ENCODE results near the gene JKAMP. TPM values are rescaled to one million over a fixed set of nuclear protein-coding genes. Genes with fewer than 3 reads are reported as not detected.

Gene JKAMP
- total RNA-seq, 1 donor from 2014 or later: 57.7 TPM

DNA sequence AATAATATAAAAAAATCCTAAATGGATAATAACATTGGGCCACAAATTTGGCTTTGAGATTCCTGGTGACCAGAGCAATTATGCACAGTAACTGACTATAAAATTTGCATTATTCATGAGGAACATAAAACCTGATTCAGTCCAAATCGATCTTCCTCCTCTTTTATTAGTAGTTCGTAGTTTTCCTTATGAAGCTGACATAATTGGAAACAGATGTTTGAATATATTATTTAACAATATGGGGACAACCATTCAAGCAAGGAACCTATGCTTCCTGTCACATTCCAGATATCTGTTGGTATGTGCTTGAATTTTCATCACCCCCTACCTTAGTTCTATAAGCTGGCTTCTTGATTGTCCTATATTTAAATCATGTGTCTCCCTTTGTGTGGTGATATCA lies 57.4 kb downstream of the JKAMP start:
- no peak for DNase-seq

DNA sequence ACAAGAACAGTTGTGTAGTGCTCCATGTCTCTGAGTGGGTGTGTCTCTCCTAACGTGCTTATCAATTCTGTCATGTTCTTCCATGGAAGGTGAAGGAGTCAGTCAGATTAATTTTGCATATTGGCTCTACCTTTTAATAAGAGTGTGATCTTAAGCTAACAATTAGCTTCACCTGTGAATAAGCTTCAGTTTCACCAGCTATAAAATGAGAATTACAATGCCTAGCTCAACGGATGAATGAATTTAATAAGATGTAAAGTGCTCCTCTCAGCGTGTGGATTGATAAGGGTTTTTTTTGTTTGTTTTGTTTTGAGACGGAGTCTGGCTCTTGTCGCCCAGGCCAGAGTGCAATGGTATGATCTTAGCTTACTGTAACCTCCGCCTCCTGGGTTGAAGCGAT lies 59.6 kb downstream of the JKAMP start:
- DNase-seq: no peak

DNA sequence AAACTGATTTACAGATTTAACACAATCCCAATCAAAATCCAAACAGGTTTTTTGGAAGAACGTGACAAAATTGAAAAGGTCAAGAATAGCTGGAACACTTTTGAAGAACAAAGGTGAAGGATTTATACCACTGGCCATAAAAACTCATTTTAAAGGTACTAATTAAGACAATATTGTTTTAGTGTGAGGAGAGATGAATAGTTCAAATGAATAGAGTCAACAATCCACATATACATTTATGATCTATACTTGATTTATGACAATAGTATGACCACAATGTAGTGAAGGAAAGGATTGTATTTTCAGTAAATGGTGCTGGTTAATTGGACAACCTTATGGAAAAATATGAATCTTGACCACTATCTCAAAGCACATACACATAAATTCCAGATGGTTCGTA lies 63.0 kb downstream of the JKAMP start:
- DNase-seq: no peak

Other genes starting within 250 kb of the JKAMP start
- 3.2 TPM for gene GPR135, start 19.1 kb upstream of the JKAMP start, total RNA-seq
- 35.1 TPM for gene L3HYPDH, start 109 bp upstream of the JKAMP start, total RNA-seq
- gene CCDC175, start 92.3 kb downstream of the JKAMP start, total RNA-seq: not detected